RCC 7860 (cell line): ENCODE results near the gene RBM8A.

ENCODE experiments used
- DNase-seq: peaks from one replicate; pipeline ENCODE4 v3.0.0-alpha.2; 2015; ENCODE audit warnings: low spot score
- FAIRE-seq: peaks from 2 replicates; lab custom pipeline; 2012; peaks lifted over from hg19 to GRCh38; lab: Jason Lieb, UNC

RBM8A gene

DNA sequence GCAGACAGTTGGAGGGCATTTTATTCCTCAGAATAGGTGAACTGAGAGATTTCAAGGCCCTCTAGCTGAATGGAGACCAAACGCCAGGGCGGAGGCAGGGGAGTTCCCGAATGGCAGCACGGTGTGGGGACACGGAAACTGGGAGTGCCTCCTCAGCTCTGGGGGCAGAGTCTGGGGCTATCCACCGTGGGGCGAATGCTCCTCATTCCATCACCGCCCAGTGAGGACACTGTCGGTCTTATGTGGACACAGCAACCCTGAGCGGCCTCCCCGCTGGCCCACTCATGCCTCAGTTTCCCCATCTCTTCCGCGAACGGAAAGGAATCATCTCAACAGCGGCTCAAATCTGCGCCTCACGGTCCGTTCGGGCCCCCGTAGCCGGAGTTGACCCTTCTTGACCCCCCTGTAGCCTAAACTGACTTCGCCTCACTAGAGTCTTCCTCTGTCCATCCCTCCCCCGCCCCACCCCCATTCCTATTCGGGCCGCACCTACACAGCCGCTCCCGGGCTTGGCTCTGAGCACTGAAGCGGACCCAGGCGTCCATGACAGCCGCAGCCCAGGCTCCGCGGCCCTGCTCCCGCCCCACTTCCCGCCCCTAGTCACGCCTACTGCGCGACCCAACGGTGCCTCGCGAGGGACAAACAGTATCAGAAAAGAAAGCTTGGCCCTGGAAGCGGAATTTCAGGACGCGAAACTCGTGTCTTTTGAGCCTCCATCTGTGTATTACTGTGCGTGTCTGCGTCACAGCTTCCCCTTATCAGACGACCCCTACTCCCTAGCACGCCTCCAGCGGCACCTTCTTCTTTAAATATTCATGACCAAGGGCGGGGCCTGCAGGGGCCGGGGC, 8.9 kb downstream of the RBM8A start, which contains the start of gene PEX11B:
Gene PEX11B, minus strand, starts transcription at position 574 of the 848 bp plus-strand sequence. Its CDS starts 29 bp downstream, at position 545.
- no peak for FAIRE-seq
- peak; percentile 62 for DNase-seq

DNA sequence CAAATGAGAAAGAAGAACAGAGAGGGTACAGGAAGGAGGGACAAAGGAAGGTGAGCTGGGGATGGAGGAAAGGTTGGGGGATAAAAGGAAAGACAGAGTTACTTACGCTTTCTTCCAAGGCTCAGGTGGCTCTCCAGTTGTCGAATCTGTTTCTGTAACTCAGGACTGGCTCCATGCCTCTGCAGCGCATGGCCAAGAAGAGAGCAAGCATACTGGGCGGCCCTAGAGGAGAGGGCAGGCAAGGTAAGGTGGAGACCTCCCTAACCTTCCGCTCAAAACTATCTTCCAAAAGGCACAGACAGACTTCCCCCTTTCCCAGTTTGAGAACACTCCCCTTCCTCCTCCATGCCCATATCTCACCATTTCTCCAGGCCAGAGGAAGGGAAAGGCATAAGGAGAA, 9.7 kb downstream of the RBM8A start:
- no peak for FAIRE-seq

DNA sequence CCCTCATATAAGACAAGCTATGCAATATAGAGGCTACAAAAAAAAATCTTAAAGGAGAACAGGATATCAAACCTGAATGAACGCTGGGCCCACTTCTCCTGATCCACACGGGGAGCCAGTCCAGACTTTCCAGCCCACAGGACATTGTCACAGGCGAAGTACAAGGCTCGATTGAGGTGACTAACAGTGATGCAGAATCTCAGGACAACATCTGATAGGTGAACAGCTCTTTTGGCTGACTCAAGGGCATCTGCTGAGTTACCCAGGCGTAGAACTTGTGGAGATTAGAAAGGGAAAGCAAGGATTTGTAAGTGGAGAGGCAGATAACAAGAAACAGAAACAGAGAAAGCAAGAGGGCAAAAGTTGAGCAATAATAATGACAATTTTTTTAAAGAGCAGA, 10.5 kb downstream of the RBM8A start:
- DNase-seq (peak; percentile 83), FAIRE-seq (peak; percentile 55)

More for the DNA sequence above, 9.7 kb downstream of the RBM8A start:
- no peak for DNase-seq

DNA sequence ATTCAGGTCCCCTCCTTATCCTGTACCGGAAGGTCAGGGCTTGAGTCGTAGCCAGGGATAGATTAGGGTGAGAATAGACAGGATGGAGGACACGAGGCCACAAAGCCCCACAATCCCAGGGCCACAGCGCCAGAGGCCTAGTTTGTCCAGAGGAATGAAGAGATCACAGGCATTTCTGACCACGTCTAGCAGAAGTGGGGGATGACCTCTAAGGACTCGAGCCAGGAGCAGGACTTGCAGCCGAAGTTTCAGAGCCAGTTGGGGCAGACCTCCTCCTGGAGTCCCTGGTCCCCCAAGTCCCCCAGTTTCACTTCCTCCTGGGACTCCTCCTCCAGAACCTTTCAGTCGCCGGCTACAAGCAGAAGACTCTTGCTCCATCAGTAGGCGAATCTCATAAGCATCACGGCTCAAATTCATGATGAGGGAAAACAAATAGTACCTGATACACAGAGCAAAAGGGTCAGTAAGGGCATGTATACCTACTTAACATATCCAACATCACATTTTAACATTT, 15.1 kb downstream of the RBM8A start:
- FAIRE-seq (no peak), DNase-seq (no peak)

DNA sequence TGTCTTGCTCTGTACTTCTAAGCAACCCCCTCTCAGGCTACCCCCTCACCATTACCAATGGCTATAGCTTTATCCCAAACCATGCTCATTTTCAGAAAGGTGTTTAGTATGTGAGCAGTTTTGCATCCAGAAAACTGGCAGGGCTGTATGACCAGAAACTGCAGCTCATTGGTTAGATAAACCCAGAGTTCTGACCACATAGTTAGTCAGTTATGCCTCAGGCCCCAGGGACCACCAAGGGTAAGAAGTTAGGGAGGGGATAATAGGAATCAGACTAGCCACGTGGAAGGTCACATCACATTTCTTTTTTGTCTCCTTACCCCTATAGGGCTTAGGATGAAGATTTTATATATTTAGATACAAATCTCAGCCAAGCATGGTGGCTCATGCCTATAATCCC, 18.6 kb downstream of the RBM8A start:
- FAIRE-seq (no peak), DNase-seq (no peak)

DNA sequence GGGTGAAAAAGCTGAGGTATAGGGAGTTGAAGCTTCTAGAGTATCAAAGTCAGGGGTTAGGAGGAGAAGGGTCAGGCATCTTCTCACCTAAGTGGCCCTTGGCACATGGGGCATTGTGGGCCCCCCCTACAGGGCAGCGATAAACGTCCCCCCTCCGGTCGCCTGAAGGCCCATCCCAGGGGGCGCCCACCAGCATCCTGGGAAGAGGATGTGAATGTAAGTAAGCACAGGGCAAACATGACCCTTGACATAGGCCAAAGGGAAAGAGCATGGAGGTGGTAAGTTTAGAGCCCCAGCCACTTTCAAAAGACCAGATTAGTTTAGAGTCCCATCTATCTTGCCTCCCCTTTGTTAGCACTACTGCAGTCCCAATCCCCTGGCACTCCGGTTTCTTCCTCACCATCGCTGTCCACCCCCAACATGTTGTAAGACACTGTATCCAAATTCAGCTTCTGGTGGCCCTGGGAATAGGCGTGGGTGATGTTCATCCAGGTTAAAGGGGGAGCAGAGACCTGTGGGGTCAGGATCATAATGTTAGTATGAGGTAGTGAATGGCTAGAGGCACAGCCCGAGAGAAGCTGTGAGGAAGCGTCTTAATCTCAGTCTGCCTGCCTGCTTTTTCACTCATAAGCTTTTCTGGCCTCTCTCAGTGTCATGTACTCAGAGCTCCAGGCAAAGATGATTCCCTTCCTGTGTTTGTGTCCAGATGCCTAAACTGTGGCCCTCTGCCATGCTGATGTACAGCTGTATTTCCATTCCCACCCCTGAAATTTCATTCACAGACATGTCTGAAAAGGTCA, 20.1 kb downstream of the RBM8A start:
- FAIRE-seq, result no peak
- DNase-seq, result no peak

DNA sequence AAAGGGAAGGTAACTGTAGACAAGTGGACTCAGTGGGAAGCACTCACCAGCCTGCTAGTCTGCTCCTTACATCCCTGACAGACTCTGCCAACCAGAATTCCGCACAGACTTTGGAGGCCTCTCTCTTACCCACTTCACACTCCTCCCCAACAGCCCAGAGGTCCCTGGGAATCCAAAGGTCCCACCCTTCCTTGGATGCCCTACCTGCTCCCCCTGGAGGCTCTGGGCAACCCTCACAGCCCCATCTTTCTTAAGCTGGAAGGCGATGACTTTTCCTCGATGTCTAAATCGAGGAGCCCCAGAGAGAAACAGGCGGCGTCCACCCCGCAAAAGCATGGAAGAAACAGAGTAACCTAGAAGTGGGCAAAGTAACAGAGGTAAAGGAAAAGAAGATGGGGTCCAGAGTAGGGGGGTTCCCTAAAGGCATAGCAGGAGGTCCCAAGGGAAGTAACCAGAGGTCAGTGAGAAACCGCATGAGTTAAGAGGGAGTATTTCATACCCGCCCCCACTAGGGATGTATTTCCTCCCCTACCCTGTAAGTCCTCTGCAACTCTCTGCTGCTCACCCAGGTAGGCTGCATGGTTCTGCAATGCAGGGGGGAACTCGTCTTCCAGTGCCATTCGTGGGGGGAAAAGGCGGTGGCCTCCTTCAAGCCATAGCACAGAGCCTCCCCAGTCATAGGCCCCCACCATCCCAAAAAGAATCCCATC, 25.8 kb downstream of the RBM8A start:
- FAIRE-seq, result no peak
- DNase-seq, result no peak

DNA sequence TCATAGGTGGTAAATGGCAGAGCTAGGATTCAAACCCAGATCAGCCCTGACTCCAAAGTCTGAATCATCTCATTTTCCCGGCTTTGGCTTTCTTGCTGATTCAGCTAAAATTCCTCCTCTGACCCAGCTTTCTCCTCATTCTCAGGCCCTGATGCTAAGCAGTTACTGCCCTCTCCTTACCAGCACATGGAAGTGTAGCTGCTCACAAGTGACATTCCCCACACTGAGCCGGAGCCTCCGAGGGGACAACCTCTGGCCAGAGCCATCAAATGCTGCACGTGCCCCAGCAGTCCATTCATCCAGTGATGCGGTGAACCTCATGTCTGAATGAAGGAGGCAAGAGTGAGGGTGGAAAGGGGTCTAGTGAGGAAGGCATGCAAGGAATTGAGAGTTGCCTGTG, 28.5 kb downstream of the RBM8A start:
- no peak for FAIRE-seq
- no peak for DNase-seq

DNA sequence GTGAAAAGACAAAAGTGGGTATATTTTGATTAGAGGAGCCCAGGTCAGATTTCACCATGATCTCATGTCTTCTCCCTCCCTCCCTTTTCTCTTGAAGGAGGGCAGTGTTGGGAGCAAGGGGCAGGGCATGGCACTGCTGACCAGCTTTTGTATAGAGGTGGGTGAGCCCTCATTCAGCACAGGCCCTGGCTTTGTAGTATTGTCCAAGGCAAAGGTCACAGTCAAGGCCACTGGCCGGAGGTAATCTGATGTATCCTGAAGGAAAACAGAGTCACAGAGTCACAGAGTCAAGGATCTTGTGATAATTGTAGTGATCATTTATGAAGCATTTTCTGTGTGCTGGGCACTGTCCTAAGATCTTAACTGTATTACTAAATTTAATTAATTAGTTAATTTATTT, 29.3 kb downstream of the RBM8A start:
- FAIRE-seq (no peak), DNase-seq (no peak)

DNA sequence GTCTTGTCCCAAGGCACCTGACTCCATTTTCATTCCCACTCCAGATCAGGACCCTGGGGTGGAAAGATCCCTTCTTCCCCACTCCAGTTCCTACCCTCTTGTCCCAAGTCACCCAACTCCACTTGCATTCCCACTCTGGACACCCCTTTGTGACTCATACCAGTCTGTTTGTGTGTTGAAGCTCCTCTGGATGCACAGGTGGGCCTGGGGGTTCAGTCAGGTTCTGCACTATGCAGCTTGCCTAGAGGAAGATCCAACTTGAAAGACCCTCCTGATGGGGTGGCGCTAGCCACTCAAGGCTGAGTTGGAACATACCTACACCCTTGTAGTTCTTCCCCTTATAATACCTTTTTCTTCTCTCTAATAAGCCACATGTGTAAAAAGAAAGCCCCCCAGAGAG, 31.8 kb downstream of the RBM8A start:
- DNase-seq (no peak), FAIRE-seq (no peak)

DNA sequence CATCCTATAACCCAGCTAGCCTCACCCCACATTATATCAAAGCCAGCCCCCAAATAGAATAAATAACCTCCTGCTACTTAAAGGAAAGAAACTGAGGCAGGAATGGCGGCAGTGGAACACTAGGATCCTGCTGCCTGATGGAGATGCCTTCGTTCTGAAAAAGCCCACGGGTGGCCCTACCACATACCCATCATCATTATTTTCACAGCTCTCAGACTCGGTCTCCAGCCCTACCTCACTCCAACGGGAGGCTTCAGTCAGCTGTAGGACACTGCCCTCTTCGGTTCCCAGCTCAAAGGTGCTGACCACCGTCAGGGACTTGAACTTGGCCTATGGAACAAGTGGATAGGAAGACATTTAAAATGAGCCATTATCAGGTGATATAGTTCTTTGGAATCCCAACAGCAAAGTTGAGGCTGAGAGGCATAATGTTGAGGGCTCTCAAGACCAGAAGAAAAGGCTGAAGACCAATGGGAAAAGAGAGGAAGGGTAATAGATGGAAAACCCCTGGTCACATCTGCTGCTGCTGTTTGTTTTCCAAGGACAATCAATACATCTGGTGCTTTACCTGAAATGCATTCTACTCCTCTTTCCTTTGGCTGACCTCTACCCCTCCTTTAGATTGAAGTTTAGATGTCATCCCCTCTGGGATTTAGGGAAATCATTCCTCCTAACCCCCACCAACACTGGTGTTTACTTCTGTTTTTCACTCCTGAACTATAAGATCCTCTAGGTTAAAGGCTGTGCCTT, 33.8 kb downstream of the RBM8A start:
- DNase-seq (no peak), FAIRE-seq (no peak)

DNA sequence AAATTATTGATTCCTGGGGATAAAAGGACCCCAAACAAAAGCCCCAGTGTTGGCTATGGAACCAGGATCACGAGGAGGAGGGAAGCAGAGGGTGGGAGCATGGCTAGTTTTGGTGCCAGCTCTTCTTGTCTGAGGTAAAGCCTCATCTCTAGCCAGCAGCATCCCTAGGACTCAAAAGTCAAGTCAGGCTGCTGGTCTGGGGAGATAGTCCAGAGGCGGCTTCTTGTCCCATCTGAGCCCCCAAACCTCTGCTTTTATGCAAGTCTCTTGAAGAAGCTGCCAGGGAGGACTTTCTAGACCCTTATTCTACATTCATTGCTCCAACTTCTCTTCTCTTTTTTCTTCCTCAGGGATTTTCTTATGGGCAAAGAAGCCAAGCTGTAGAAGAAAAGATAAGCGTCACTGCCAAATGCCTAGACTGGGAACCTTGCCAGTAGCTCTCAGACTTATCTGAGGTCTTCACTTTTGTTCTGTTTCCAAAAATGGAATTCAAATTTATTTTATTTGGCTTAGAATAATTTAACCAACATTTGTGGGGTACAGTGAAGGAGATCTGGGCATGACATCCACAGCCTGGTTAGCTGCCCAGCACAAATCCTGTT, 34.7 kb downstream of the RBM8A start:
- DNase-seq, result no peak
- no peak for FAIRE-seq

DNA sequence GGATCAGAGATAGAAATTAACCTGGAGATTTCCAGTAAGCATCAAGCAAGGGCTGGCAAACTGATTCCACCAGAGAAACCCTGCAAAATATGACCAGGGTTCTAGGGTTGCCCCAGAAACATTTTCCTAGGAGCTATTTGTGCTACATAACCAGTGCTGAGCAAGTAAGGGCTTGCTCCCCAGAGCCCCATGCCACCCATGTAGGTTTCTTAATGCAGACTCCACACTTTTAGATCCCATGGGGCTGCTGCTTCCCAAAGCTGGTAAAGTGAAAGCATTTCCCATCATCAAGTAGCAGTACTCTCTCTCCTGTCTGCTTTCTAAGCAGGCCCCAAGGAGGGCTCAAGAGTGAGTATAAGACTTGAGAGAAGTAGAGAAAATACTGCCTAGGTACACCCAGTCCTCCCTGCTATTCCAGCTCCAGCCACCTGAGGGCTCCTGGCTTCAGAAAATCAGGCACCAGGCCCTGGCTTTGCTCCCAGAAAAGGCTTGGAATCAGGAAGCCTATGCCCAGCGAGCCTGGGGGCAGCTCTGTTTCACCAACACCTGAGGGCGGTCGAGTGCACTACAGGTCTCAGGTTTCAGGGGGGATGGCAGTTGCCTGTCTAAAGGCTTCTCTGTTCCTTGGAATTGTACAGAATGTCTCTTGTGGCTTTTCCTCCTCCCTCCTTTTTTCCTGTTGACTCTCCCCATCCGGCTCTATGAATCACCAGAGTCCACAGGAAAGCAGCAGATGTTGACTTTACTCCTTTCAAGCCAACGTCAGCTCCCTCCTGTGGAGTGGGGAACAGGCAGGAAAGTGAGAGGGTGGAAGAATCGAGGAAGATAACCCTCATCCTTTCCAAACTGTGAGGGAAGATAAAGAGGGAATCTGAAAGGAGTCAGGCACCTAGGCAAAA, 35.4 kb downstream of the RBM8A start:
- FAIRE-seq, result peak; percentile 96

DNA sequence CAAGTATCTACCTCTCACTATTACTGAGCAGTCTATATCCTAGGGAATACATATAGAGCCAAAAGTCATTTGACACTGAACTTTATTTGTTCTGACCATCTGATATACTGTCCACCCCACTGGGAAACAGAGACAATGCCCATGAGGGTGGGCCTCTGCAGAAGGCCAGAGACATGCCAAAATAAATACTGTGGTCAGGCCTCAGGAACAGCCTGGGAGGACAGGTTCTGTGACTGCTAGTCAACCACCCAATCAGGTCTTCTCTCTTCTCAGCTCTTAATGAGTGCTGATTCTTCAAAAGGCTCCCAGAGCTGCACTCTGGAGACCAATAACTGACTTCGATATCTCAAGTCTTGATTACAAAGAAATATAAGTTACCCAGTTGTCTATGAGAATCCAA, 36.1 kb downstream of the RBM8A start:
- no peak for DNase-seq
- no peak for FAIRE-seq

More for the DNA sequence above, 35.4 kb downstream of the RBM8A start:
- DNase-seq, result peak; percentile 100

DNA sequence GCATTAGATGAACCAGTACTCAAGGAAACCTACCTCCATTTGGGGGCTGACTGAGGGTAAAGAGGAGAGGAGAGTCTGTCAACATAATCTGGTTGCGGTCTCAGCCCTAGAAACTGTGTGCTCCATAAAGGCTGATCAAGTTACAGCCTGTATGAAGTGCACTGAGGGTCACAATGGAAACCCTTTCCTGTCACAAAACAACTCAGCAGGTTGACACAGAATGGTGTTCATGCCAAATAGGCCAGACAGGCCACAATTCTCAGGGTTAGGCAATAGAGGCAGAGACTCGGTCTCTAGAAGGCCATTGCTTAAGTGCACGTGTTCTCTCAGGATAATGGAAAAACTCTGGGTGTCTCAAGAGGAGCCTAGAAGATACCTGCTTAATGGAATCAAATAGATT, 37.6 kb downstream of the RBM8A start:
- FAIRE-seq, result no peak
- no peak for DNase-seq

DNA sequence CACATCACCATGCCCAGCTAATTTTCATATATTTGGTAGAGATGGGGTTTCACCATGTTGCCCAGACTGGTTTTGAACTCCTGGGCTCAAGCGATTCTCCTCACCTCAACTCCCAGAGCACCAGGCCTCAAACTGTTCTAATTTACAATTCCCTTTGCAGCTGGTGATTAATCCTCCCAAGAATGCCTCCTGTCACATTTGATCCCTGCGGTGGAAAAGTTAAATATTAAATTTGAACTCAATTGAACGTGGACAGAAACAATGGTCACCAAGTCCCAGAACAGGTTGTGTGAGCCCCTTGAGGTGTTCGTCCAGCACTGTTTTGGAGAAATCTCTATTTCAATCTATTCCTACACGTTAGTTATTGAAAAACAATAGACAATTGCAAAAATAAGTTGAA, 39.7 kb downstream of the RBM8A start:
- FAIRE-seq (peak; percentile 85), DNase-seq (peak; percentile 73)

DNA sequence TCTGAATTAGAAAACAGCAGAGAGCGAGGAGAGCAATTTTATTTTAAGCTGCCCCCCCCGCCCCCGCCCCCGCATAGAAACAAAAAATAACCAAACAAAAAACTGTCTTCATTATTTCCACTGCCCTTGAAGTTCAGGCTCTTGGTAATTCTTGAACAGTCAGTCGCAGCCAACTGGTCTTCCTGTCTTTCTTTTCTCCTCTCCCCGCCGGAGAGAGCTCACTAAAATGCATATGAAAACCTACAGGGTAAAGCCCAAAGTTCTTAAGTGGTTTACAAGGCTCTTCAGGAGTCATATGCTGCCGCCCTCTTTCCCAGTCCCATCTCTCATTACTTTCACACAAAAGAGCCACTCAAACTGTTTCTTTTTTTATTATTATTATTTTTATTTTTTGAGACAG, 40.5 kb downstream of the RBM8A start:
- no peak for DNase-seq
- FAIRE-seq, result no peak

DNA sequence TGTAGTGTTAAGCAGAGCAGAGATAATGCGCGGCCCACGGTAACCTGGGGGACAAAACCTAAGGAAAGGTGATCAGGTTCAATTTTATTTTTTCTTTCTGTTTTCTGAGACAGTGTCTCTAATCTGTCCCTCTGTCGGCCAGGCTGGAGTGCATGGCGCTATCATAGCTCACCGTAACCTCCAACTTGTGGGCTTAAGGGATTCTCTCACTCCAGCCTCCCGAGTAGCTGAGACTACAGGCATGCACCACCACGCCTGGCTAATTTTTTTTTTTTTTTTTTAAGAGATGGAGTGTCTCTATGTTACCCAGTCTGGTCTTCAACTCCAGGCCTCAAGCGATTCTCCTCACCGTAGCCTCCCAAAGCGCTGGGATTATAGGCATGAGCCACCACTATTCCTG, 40.9 kb downstream of the RBM8A start:
- FAIRE-seq (no peak), DNase-seq (no peak)

DNA sequence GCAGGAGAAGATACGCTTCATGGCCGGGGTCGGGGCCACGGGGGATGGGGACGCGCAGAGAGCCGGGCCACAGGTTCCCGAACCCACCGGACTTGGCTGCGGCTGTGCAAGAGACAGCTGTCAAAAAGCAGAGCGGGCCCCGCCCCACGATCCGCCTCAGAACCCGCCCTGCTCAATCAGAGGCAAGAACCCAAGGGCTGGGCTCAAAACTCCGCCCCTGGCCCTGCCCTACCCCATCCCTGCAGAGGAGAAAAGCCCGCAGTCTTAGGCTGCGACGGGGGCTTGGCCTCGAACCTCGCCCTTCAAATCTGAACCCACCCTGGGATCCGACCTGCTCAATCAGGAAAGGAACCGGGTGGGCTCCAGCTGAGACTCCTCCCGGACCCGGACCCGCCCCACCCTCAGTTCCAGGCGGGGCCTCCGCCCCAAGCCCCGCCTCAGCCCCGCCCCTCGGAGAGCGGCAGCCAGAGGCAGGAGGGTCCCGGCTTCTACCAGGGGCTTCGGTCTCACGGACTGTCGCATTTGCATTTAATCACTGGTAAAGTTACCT, 41.5 kb downstream of the RBM8A start, which contains the start of gene ANKRD35:
Gene ANKRD35, minus strand, starts transcription at position 129 of the 550 bp plus-strand sequence. Its CDS starts 108 bp downstream, at position 21.
- FAIRE-seq (no peak), DNase-seq (no peak)
